H1 (cell line): ENCODE measurements around the gene OMA1. TPM values are rescaled to one million over a fixed set of nuclear protein-coding genes. Genes with fewer than 3 reads are reported as not detected.

Experiments used
- CTCF ChIA-PET: fragments of 300-600 bp; sonication (Branson Sonifier 250); formaldehyde crosslinking; loops from one replicate; lab custom pipeline; 2021; ENCODE audit not compliant: partially characterized antibody; lab: Charles Lee
- POLR2A ChIA-PET: fragments of 300-600 bp; sonication (Branson Sonifier 250); formaldehyde crosslinking; loops from one replicate; lab custom pipeline; 2021; ENCODE audit warnings: inconsistent platforms; ENCODE audit not compliant: partially characterized antibody; lab: Charles Lee
- DNase-seq, 2 experiments: peaks; one replicate each; pipeline versions ENCODE4 v3.0.0 to v3.0.0-alpha.2; 2010 to 2022; ENCODE audit warnings: low spot score in 2 of 2, low read depth in 1 of 2, mixed read lengths in 1 of 2
- FAIRE-seq: peaks from 2 replicates; lab custom pipeline; 2011; peaks lifted over from hg19 to GRCh38; lab: Jason Lieb, UNC
- H2AFZ ChIP-seq: 2 replicates; pipeline ENCODE4 v1.8.1; 2012; ENCODE audit warnings: low read length, inconsistent platforms
- H2AK5ac ChIP-seq: 2 replicates; pipeline ENCODE4 v1.6.1; 2013; ENCODE audit warnings: low read depth, low read length
- H2BK120ac ChIP-seq: replicated peaks from 2 replicates; pipeline ENCODE3; 2013; ENCODE audit warnings: low read depth, low read length, inconsistent platforms
- H2BK12ac ChIP-seq: 2 replicates; pipeline ENCODE4 v1.6.1; 2013; ENCODE audit warnings: low read depth, low read length
- H2BK15ac ChIP-seq: 2 replicates; pipeline ENCODE4 v1.6.1; 2013; ENCODE audit warnings: low read length
- H2BK20ac ChIP-seq: 2 replicates; pipeline ENCODE4 v1.6.1; 2013; ENCODE audit warnings: low read length
- H2BK5ac ChIP-seq: 2 replicates; pipeline ENCODE4 v1.6.1; 2013; ENCODE audit warnings: low read depth, low read length
- H3K14ac ChIP-seq: 2 replicates; pipeline ENCODE4 v1.6.1; 2013; ENCODE audit warnings: inconsistent platforms; ENCODE audit not compliant: insufficient read length
- H3K18ac ChIP-seq: 2 replicates; pipeline ENCODE4 v1.6.1; 2013; ENCODE audit warnings: low read length; ENCODE audit errors: extremely low read depth
- H3K23ac ChIP-seq: 2 replicates; pipeline ENCODE4 v1.6.1; 2013; ENCODE audit warnings: inconsistent platforms; ENCODE audit not compliant: insufficient read length
- H3K23me2 ChIP-seq: 2 replicates; pipeline ENCODE4 v1.6.1; 2013; ENCODE audit warnings: low read depth, low read length
- H3K27ac ChIP-seq: 2 replicates; pipeline ENCODE4 v1.6.1; 2011; ENCODE audit warnings: low read depth, low read length, inconsistent platforms
- H3K27me3 ChIP-seq, 4 experiments: replicated peaks in 1 of 4; 1 replicate in 1 of 4; 2 replicates in 3 of 4; pipeline versions ENCODE4 v1.6.1 to v1.8.1; 2011 to 2013; ENCODE audit warnings: low read length in 3 of 4, mild to moderate bottlenecking in 3 of 4, inconsistent platforms in 2 of 4, mixed read lengths in 2 of 4, moderate library complexity in 1 of 4; ENCODE audit not compliant: control insufficient read depth in 3 of 4, insufficient read depth in 3 of 4; ENCODE audit errors: extremely low read depth in 1 of 4
- H3K36me3 ChIP-seq, 4 experiments: 2 replicates each; pipeline versions ENCODE4 v1.6.1 to v1.8.1; 2011 to 2013; ENCODE audit warnings: mild to moderate bottlenecking in 4 of 4, low read length in 3 of 4, moderate library complexity in 2 of 4, control low read depth in 1 of 4, inconsistent platforms in 1 of 4; ENCODE audit not compliant: insufficient read depth in 4 of 4, control insufficient read depth in 2 of 4
- H3K4ac ChIP-seq: replicated peaks from 2 replicates; pipeline ENCODE3; 2013; ENCODE audit warnings: low read length, low read depth, mixed read lengths, inconsistent platforms; ENCODE audit not compliant: insufficient read length
- H3K4me1 ChIP-seq, 4 experiments: replicated peaks in 1 of 4; 1 replicate in 1 of 4; 2 replicates in 3 of 4; pipeline versions ENCODE4 v1.6.1 to v1.8.1; 2011 to 2013; ENCODE audit warnings: low read length in 3 of 4, inconsistent platforms in 2 of 4, mixed read lengths in 1 of 4; ENCODE audit not compliant: insufficient read depth in 4 of 4, control insufficient read depth in 3 of 4
- H3K4me2 ChIP-seq, 2 experiments: 2 replicates each; pipeline versions ENCODE4 v1.6.1 to v1.8.1; 2011 to 2013; ENCODE audit warnings: low read depth in 2 of 2, low read length in 2 of 2, control low read depth in 1 of 2, inconsistent platforms in 1 of 2, mild to moderate bottlenecking in 1 of 2; ENCODE audit not compliant: insufficient read depth in 1 of 2
- H3K4me3 ChIP-seq, 4 experiments: fragments of 200-600, 300-600 bp in 1 of 4; sonication (generic), shearing (Covaris generic), sonication (Bioruptor Twin) in 1 of 4; 2 replicates each; pipeline versions ENCODE4 v1.5.1 to v1.8.1; 2011 to 2016; ENCODE audit warnings: low read length in 4 of 4, low read depth in 3 of 4, control low read depth in 2 of 4, inconsistent platforms in 2 of 4, mild to moderate bottlenecking in 2 of 4, mixed read lengths in 1 of 4, moderate library complexity in 1 of 4; ENCODE audit not compliant: insufficient read depth in 2 of 4; ENCODE audit errors: extremely low read depth in 1 of 4
- H3K56ac ChIP-seq: replicated peaks from 2 replicates; pipeline ENCODE3; 2013; ENCODE audit warnings: low read depth, mild to moderate bottlenecking, mixed read lengths, low read length, inconsistent platforms; ENCODE audit not compliant: insufficient read length
- H3K79me1 ChIP-seq: 2 replicates; pipeline ENCODE4 v1.6.1; 2013; ENCODE audit warnings: low read depth, low read length, control low read depth
- H3K79me2 ChIP-seq, 2 experiments: 2 replicates each; pipeline versions ENCODE4 v1.6.1 to v1.8.1; 2012 to 2013; ENCODE audit warnings: low read length in 2 of 2, mild to moderate bottlenecking in 2 of 2, inconsistent platforms in 1 of 2; ENCODE audit not compliant: insufficient read depth in 2 of 2, control insufficient read depth in 1 of 2
- H3K9ac ChIP-seq, 4 experiments: replicated peaks in 1 of 4; 1 replicate in 1 of 4; 2 replicates in 3 of 4; pipeline versions ENCODE4 v1.6.1 to v1.8.1; 2011 to 2013; ENCODE audit warnings: low read depth in 3 of 4, low read length in 3 of 4, control low read depth in 2 of 4, mild to moderate bottlenecking in 2 of 4, moderate library complexity in 2 of 4, inconsistent platforms in 1 of 4; ENCODE audit errors: extremely low read depth in 1 of 4
- H3K9me3 ChIP-seq, 2 experiments: 2 replicates each; pipeline versions ENCODE4 v1.6.1 to v1.8.1; 2012 to 2013; ENCODE audit warnings: mild to moderate bottlenecking in 2 of 2, moderate library complexity in 2 of 2, control low read depth in 1 of 2, inconsistent platforms in 1 of 2, low read depth in 1 of 2, low read length in 1 of 2, mixed read lengths in 1 of 2; ENCODE audit not compliant: insufficient read depth in 2 of 2
- H4K20me1 ChIP-seq, 2 experiments: replicated peaks in 1 of 2; 2 replicates each; pipeline versions ENCODE3 to v1.8.1; 2011 to 2013; ENCODE audit warnings: inconsistent platforms in 2 of 2, low read length in 2 of 2, mild to moderate bottlenecking in 1 of 2; ENCODE audit not compliant: insufficient read depth in 2 of 2, control insufficient read depth in 1 of 2
- H4K5ac ChIP-seq: 2 replicates; pipeline ENCODE4 v1.6.1; 2013; ENCODE audit warnings: low read length, low read depth, mixed read lengths, inconsistent platforms; ENCODE audit not compliant: insufficient read length
- H4K8ac ChIP-seq: 2 replicates; pipeline ENCODE4 v1.8.0; 2013; ENCODE audit warnings: mild to moderate bottlenecking, moderate library complexity, low read length, inconsistent platforms; ENCODE audit not compliant: insufficient read depth; ENCODE audit errors: extremely low read depth
- H4K91ac ChIP-seq: replicated peaks from 2 replicates; pipeline ENCODE3; 2013; ENCODE audit warnings: low read length, mixed read lengths, inconsistent platforms; ENCODE audit not compliant: insufficient read length
- BACH1 ChIP-seq: IDR thresholded peaks from 2 replicates; pipeline ENCODE4 v1.6.1; 2012; ENCODE audit warnings: low read length, improper control_type of control experiment
- EZH2 ChIP-seq: fragments of 200-600 bp; sonication (generic); IDR thresholded peaks from 2 replicates; pipeline ENCODE4 v1.7.1; 2012; ENCODE audit warnings: low read depth, mild to moderate bottlenecking, moderate library complexity, low read length, inconsistent platforms; ENCODE audit not compliant: severe bottlenecking
- JUN ChIP-seq: IDR thresholded peaks from 2 replicates; pipeline ENCODE4 v1.6.1; 2011; ENCODE audit warnings: low read depth, mild to moderate bottlenecking, improper control_type of control experiment, low read length
- JUND ChIP-seq: IDR thresholded peaks from 2 replicates; pipeline ENCODE4 v1.6.1; 2011; ENCODE audit warnings: mild to moderate bottlenecking, improper control_type of control experiment, low read length
- KDM1A ChIP-seq: fragments of 200-600, 300-600 bp; sonication (generic); IDR thresholded peaks from 2 replicates; pipeline ENCODE4 v1.7.1; 2016; ENCODE audit warnings: mild to moderate bottlenecking, low read length, borderline replicate concordance
- NRF1 ChIP-seq: IDR thresholded peaks from 2 replicates; pipeline ENCODE4 v1.6.1; 2011; ENCODE audit warnings: mild to moderate bottlenecking, low read depth, low read length, improper control_type of control experiment
- RFX5 ChIP-seq: IDR thresholded peaks from 2 replicates; pipeline ENCODE4 v1.6.1; 2011; ENCODE audit warnings: low read depth, low read length, improper control_type of control experiment, borderline replicate concordance
- SIN3A ChIP-seq, 2 experiments: IDR thresholded peaks in 1 of 2; conservative IDR thresholded peaks in 1 of 2; 2 replicates each; pipeline ENCODE4 v1.6.1; 2011 to 2012; ENCODE audit warnings: low read length in 2 of 2, improper control_type of control experiment in 1 of 2, low read depth in 1 of 2, mild to moderate bottlenecking in 1 of 2
- SP2 ChIP-seq: IDR thresholded peaks from 2 replicates; pipeline ENCODE4 v1.6.1; 2012; ENCODE audit warnings: mild to moderate bottlenecking, low read length, inconsistent platforms
- SP4 ChIP-seq: IDR thresholded peaks from 2 replicates; pipeline ENCODE4 v1.6.1; 2012; ENCODE audit warnings: low read length, inconsistent platforms
- whole genome bisulfite sequencing, 2 experiments: shearing (Covaris generic) in 1 of 2; methylation state at CpG; one replicate each; pipeline versions ENCODE4 v1.1.6 to v1.1.7; 2013 to 2015; ENCODE audit warnings: low lambda C conversion rate in 2 of 2, mixed read lengths in 2 of 2, inconsistent platforms in 1 of 2, low coverage in 1 of 2, missing lambda C conversion rate in 1 of 2; ENCODE audit not compliant: insufficient replicate concordance in 2 of 2, insufficient coverage in 1 of 2, insufficient read length in 1 of 2; ENCODE audit errors: extremely low coverage in 1 of 2, missing lambda C conversion rate in 1 of 2; 5-methylcytosine and 5-hydroxymethylcytosine counted together
- polyA plus RNA-seq, 7 experiments: library from polyadenylated mRNA; depleted of rRNA in 3 of 7; stranded (reverse) in 5 of 7; unstranded in 2 of 7; fragments of >200 nt in 5 of 7; fragments of 200-250 nt in 2 of 7; gene quantifications; 1 replicate in 5 of 7; 2 replicates in 1 of 7; 4 replicates in 1 of 7; pipeline versions ENCODE4 v1.2.1 to v1.2.3, GENCODE V29; 2011 to 2013; ENCODE audit warnings: missing spikeins in 2 of 7, mixed read lengths in 2 of 7
- total RNA-seq: library from RNA; stranded (reverse); fragmentation: NEBNext Ultra II Directional; extraction: Animal tissue kit (Norgen Biotek cat#: 25700); gene quantifications from 2 replicates; pipeline ENCODE4 v1.2.1, GENCODE V29; 2021

The OMA1 gene
- total and polyA plus RNA-seq, 2 of the 8 experiments (the other 6 are each of a cell fraction or from before 2014, with no cell fraction given), result 7.7 to 11.7 TPM

DNA sequence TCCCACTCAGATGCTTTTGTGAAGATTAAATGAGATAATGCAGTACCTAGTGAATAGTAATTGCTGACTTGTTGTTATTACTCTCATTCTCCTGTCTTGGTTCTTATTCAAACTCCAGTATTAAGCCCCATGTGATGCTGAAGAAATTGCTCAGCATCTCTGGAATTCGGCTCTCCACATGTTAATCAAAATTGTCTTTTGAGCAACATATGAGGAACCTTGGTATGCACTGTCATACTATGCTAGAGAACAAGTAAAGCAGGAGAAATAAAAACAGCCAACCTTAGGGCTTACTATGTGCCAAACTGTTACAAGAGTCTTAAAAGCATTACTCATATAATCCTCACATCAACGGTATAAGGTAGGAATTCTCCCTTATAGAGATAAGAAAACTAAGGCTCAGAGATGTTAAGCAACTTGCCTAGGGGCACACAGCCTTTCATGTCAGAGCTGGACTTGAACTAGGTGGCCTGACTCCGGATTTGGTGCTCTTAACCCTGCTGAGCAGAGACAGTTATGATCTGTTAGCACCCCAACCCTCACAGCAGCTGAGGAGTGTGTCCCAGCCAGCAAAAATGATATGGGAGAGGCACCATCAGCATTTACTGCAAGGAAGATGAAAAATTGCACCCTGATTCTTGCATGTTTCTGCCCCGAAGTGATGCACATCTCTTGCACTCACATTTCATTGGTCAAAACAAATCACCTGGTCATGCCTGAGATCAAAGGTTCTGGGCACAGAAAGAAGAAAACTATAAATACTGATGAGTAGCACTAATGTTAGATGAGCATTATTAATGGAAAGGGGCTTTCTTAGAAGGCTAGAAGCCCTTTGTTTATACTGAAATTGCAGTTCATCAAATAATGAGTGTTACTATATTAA lies 102.3 kb downstream of the OMA1 start:
- Histone ChIP-seq H3K4me1 (peaks cover 0 to 4% (median 0%) of the 10 kb centered on the region in 4 experiments; a peak in 1 of 7 replicates), H3K56ac (no peak overlapping the region), H4K91ac (no peak overlapping the region), H3K27ac (no peak overlapping the region), H4K5ac (no peak overlapping the region), H3K36me3 (no peaks in the 10 kb centered on the region), H3K9me3 (no peaks in the 10 kb centered on the region), H3K18ac (no peak overlapping the region), H3K23ac (no peak overlapping the region), H2BK12ac (no peak overlapping the region), H2AK5ac (no peak overlapping the region), H4K8ac (no peak overlapping the region), H2BK20ac (no peak overlapping the region), H3K23me2 (no peaks in the 10 kb centered on the region), H3K4ac (no peak overlapping the region), H3K79me1 (no peaks in the 10 kb centered on the region), H3K9ac (no peak overlapping the region), H2AFZ (no peak overlapping the region), H2BK15ac (no peak overlapping the region), H3K4me3 (no peak overlapping the region), H2BK5ac (no peak overlapping the region), H3K27me3 (no peaks in the 10 kb centered on the region), H3K4me2 (no peak overlapping the region), H4K20me1 (no peaks in the 10 kb centered on the region), H3K79me2 (no peaks in the 10 kb centered on the region), H3K14ac (no peak overlapping the region), H2BK120ac (no peak overlapping the region)
- FAIRE-seq, result no peak
- no peak for DNase-seq
- POLR2A ChIA-PET, result no interaction called here
- CTCF ChIA-PET, result no interaction called here
- TF ChIP-seq SP4, result no peak
- no peak for TF ChIP-seq BACH1
- TF ChIP-seq SIN3A (conservative IDR thresholded peaks at IDR 0.05 in 1 of 2, IDR thresholded peaks at IDR 0.05 in 1 of 2; ENCODE audit: low read depth in 1 of 2, low read length in 2 of 2), result no peak
- TF ChIP-seq KDM1A, result no peak
- no peak for TF ChIP-seq JUN
- TF ChIP-seq EZH2, result no peak
- TF ChIP-seq JUND, result no peak
- TF ChIP-seq RFX5, result no peak
- no peak for TF ChIP-seq SP2
- TF ChIP-seq NRF1, result no peak
- 85% methylated on average over 4 of the region's 4 CpGs; no CpG with 5 or more reads in 1 of the 2 experiments for WGBS, 2 experiments
